ENCODE data around the gene ETV6.

DNA sequence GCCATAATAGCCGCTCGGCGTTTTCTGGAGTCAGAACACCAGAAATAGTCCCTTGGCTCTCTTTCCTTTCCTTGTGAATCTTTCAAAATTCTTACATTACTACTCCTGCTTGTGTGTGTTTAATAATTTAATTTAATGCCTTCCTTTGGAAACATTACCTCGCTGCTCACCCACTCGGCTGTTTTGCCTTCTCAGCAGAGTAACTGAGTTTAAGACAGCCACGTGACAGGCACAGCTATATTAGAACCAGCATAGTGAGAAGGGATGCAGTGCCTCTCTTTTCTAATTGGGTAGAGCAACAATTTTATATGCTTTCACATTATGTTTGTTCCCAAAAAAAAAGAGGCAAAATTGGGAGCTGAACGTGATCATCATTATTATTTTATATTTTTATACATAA is 107.6 kb downstream of the ETV6 start:
- TF ChIP-seq CTCF (conservative IDR thresholded peaks at IDR 0.05 in 1 of 2, IDR thresholded peaks at IDR 0.05 in 1 of 2; ENCODE audit: extremely low read depth in 1 of 2, insufficient read depth in 1 of 2, low read depth in 1 of 2, low read length in 2 of 2) (no peak), EZH2 (IDR thresholded peaks at IDR 0.05; ENCODE audit: borderline replicate concordance, low read length) (no peak)

Measured in mammary epithelial cell (primary cell).